Kidney epithelial cell (primary cell): Measurements from ENCODE around the gene KCNC4. TPM values are rescaled to one million over a fixed set of nuclear protein-coding genes. Genes with fewer than 3 reads are reported as not detected.

Experiments used
- DNase-seq: peaks from one replicate; pipeline ENCODE4 v3.0.0-alpha.2; 2010; ENCODE audit warnings: low read depth
- H3K27me3 ChIP-seq: 2 replicates; pipeline ENCODE4 v1.6.0; 2011; ENCODE audit warnings: low read length; ENCODE audit not compliant: control insufficient read depth, insufficient read depth
- H3K36me3 ChIP-seq: 2 replicates; pipeline ENCODE4 v1.5.1; 2011; ENCODE audit warnings: low read length; ENCODE audit not compliant: control insufficient read depth, insufficient read depth
- H3K4me3 ChIP-seq: 2 replicates; pipeline ENCODE4 v1.5.1; 2011; ENCODE audit warnings: low read depth, mild to moderate bottlenecking, control low read depth, low read length
- CTCF ChIP-seq: IDR thresholded peaks from 2 replicates; pipeline ENCODE4 v1.5.1; 2011; ENCODE audit warnings: mild to moderate bottlenecking, moderate library complexity, low read length, control low read depth, inconsistent platforms; ENCODE audit not compliant: insufficient read depth, poor library complexity, severe bottlenecking
- total RNA-seq: library from RNA; depleted of rRNA; stranded (reverse); fragments of >200 nt; gene quantifications from 2 replicates; pipeline ENCODE4 v1.2.3, GENCODE V29; 2015

The KCNC4 gene
- total RNA-seq, 1 donor from 2014 or later: 1.8 TPM

GRCh38 chr1:110259770-110260169 is 49.7 kb downstream of the KCNC4 start:
- Histone ChIP-seq H3K4me3 (no peak overlapping the region), H3K36me3 (no peaks in the 10 kb centered on the region), H3K27me3 (no peaks in the 10 kb centered on the region)
- no peak for DNase-seq
- TF ChIP-seq CTCF: no peak

Other genes with a start within 250 kb of the KCNC4 start
- gene AHCYL1, start 225.5 kb upstream of the KCNC4 start, total RNA-seq: 40.1 and 43.9 TPM in 2 replicates
- gene STRIP1, start 175.7 kb upstream of the KCNC4 start, total RNA-seq: 32.9 and 41.0 TPM in 2 replicates
- gene ALX3, start 139.6 kb upstream of the KCNC4 start, total RNA-seq: not detected in 2 replicates
- gene UBL4B, start 97.9 kb upstream of the KCNC4 start, total RNA-seq: not detected in 2 replicates
- gene SLC6A17, start 59.8 kb upstream of the KCNC4 start, total RNA-seq: 0.42 and 0.75 TPM in 2 replicates
- 23.1 and 28.2 TPM in 2 replicates for gene RBM15, start 129.1 kb downstream of the KCNC4 start, total RNA-seq
- 15.4 and 25.4 TPM in 2 replicates for gene SLC16A4, start 180.7 kb downstream of the KCNC4 start, total RNA-seq
- 129 and 198 TPM in 2 replicates for gene LAMTOR5, start 197.4 kb downstream of the KCNC4 start, total RNA-seq
- not detected in 2 replicates for gene PROK1, start 240.8 kb downstream of the KCNC4 start, total RNA-seq